Nephron progenitor cell (in vitro differentiated cells): ENCODE measurements around the gene ELN.

Experiments used
- DNase-seq: peaks from one replicate; pipeline ENCODE4 v3.0.0; 2021
- H3K27ac Mint-ChIP-seq: 2 replicates; pipeline ENCODE4 v1.8.0; 2021; ENCODE audit warnings: mild to moderate bottlenecking, moderate library complexity, mixed read lengths
- H3K27me3 Mint-ChIP-seq: 2 replicates; pipeline ENCODE4 v1.8.0; 2021; ENCODE audit warnings: mild to moderate bottlenecking, low read depth, mixed read lengths; ENCODE audit not compliant: poor library complexity
- H3K36me3 Mint-ChIP-seq: 2 replicates; pipeline ENCODE4 v1.8.0; 2021; ENCODE audit warnings: low read depth, mixed read lengths
- H3K4me1 Mint-ChIP-seq: 2 replicates; pipeline ENCODE4 v1.8.0; 2021; ENCODE audit warnings: mixed read lengths
- H3K4me3 Mint-ChIP-seq: 2 replicates; pipeline ENCODE4 v1.8.0; 2021; ENCODE audit warnings: mild to moderate bottlenecking, moderate library complexity, mixed read lengths
- H3K9me3 Mint-ChIP-seq: 2 replicates; pipeline ENCODE4 v1.8.0; 2021; ENCODE audit warnings: mild to moderate bottlenecking, moderate library complexity, mixed read lengths
- CTCF ChIP-seq: fragments of 200-600 bp; sonication (generic); IDR thresholded peaks from 2 replicates; pipeline ENCODE4 v1.5.0; 2021; ENCODE audit warnings: antibody characterized with exemption

Gene ELN

GRCh38 chr7:74074770-74075169 is 46.8 kb downstream of the ELN start:
- no peak for DNase-seq
- Mint-ChIP-seq H3K27me3 (peaks cover 15% of the 10 kb centered on the region), H3K27ac (no peak overlapping the region), H3K4me1 (peaks cover 20% of the 10 kb centered on the region), H3K9me3 (no peaks in the 10 kb centered on the region), H3K36me3 (no peaks in the 10 kb centered on the region), H3K4me3 (no peak overlapping the region)
- TF ChIP-seq CTCF = no peak

GRCh38 chr7:74078461-74078860 is 50.5 kb downstream of the ELN start:
- no peak for TF ChIP-seq CTCF
- H3K4me1 Mint-ChIP-seq = peaks cover 29% of the 10 kb centered on the region
- no peaks in the 10 kb centered on the region for H3K9me3 Mint-ChIP-seq
- H3K27me3 Mint-ChIP-seq = peaks cover 4% of the 10 kb centered on the region
- H3K36me3 Mint-ChIP-seq = no peaks in the 10 kb centered on the region
- no peak for DNase-seq
- H3K27ac Mint-ChIP-seq = peak overlapping the region; percentile 97
- H3K4me3 Mint-ChIP-seq = no peak overlapping the region

DNA sequence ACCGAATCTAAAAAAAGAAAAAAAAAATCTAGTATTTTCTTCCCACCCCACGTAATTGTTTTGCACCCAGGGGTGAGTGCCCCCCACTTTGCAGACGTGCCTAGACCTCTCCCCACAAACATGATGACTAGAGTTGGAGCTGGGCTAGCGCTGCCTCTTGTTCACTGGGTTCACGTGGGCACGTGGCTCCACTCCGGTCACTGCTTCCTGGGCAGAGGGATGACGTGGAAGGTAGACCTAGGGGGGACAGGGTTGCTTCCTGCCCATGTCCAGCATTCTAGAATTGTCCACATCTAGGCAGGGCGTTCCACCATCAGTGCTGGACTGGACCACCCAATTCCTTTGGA is 54.8 kb downstream of the ELN start:
- H3K4me3 Mint-ChIP-seq = peak overlapping the region; percentile 77
- peaks cover 15% of the 10 kb centered on the region for H3K36me3 Mint-ChIP-seq
- TF ChIP-seq CTCF = no peak
- H3K27ac Mint-ChIP-seq = no peak overlapping the region
- peaks cover 39% of the 10 kb centered on the region for H3K4me1 Mint-ChIP-seq
- H3K27me3 Mint-ChIP-seq = no peaks in the 10 kb centered on the region
- H3K9me3 Mint-ChIP-seq = no peaks in the 10 kb centered on the region
- no peak for DNase-seq

DNA sequence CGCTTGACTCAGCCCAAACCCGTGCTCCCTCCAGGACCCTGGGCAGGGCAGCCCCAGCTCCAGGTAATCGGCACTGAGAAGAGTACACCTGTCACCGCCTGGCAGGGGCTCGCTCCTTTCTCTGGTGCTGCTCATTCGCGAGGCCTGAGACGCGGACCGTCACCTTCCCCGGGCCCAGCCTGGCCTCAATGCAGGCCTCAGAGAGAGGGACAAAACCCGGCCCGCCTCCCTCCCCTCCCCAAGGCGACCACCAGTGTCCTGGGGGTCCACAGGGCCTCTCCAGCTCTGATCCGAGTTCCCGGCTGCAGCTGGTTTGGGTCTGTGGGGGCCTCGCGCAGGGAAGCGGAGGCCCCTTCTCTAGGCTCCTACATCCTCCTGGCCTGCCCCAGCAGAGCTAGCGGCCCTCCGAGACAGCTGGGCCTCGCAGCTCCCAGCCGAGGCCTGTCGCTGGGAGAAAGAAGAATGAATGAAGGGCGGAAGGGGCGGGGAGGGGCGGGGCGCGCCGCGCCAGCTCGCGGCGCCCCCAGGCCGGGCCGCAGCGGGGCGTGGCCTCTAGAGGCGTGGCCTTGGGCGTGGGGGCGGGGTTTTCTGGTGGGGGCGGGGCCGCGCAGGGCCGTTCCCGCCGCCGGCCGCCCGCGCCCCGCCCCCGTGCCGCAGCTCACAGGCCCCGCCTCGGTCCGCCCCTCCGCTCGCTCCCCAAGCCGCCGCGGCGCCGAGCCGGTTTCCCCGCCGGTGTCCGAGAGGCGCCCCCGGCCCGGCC is 55.3 kb downstream of the ELN start, which contains the start of gene LIMK1:
TSS of gene LIMK1 (plus strand) at position 688 of the 760 bp plus-strand sequence. CDS start 187 bp downstream, outside the sequence.
- Mint-ChIP-seq H3K9me3 (no peaks in the 10 kb centered on the region), H3K4me3 (peak within 1 kb of the TSS; percentile 84), H3K36me3 (peaks cover 20% of the 10 kb centered on the region), H3K4me1 (peaks cover 35% of the 10 kb centered on the region), H3K27me3 (peaks cover 4% of the 10 kb centered on the region), H3K27ac (peak within 1 kb of the TSS; percentile 68)
- no peak for TF ChIP-seq CTCF
- DNase-seq = peak; percentile 91

GRCh38 chr7:74083928-74084721 is 56.2 kb downstream of the ELN start:
- Mint-ChIP-seq H3K27me3 (peaks cover 4% of the 10 kb centered on the region), H3K27ac (no peak overlapping the region), H3K4me3 (peak overlapping the region; percentile 84), H3K4me1 (peaks cover 26% of the 10 kb centered on the region), H3K36me3 (peaks cover 28% of the 10 kb centered on the region), H3K9me3 (no peaks in the 10 kb centered on the region)
- TF ChIP-seq CTCF = no peak
- no peak for DNase-seq
